C4-2B (cell line): ENCODE results near the gene TMEM127.

ENCODE experiments used
- CTCF ChIP-seq: fragments of 450-650 bp; conservative IDR thresholded peaks from 2 replicates; pipeline ENCODE4 v1.5.1; 2017; ENCODE audit warnings: mild to moderate bottlenecking
- ZFX ChIP-seq: fragments of 450-650 bp; IDR thresholded peaks from 2 replicates; pipeline ENCODE4 v1.6.1; 2017

GRCh38 chr2:96250188-96250587 lies 15.6 kb downstream of the TMEM127 start:
- TF ChIP-seq CTCF, result no peak
- TF ChIP-seq ZFX, result no peak
